ENCODE data around the gene ICA1.
A peak's percentile ranks its signal among the peaks of the same experiment; 100 is the strongest.

- TF ChIP-seq CTCF (IDR thresholded peaks at IDR 0.05) (peak in 2 of 7 experiments; percentile 19 to 68), POLR2A (IDR thresholded peaks at IDR 0.05) (no peak)
Measured at GRCh38 chr7:8277394-8277982, 15.5 kb upstream of the ICA1 start.

Data from stomach (tissue), 4 donors.